ENCODE data around the gene SLC19A2.

Gene SLC19A2

GRCh38 chr1:169474302-169474995, 11.3 kb downstream of the SLC19A2 start:
- no peak for DNase-seq (ENCODE audit: low spot score)

DNA sequence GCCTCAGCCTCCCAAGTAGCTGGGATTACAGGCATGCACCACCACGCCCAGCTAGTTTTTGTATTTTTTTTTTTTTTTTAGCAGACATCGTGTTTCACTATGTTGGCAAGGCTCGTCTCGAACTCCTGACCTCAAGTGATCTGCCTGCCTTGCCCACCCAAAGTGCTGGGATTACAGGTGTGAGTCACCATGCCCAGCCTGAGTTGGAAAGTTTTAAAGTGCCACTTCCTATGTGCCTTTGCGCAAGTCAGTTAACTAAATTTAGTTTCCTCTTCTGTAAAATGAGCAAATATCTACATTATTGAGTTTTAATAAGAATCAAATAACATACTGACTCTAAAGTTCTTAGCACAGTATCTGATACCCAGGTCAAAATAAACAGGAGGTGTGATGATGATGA, 12.4 kb downstream of the SLC19A2 start:
- no peak for DNase-seq (ENCODE audit: low spot score)

GRCh38 chr1:169472738-169473137, 13.0 kb downstream of the SLC19A2 start:
- no peak for DNase-seq (ENCODE audit: low spot score)

DNA sequence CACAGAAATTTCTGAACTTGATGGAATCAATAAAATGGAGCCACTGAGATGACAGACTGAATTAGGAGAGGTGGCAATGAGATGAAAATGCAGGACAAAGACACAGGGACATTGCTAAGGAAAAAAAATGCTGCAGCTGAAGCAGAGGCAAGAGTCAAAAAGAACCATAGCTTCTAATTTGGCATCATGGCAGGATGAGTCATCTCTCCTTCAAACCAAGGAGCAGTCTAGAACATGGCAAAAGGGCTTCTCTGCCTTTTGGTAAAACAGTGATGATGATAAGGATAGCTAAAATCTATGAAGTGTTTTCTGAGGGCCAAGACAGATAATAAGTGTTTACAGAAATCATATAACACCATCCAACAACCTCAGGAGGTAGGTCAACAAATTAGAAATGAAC, 16.8 kb downstream of the SLC19A2 start:
- DNase-seq (ENCODE audit: low spot score): no peak

- DNase-seq (ENCODE audit: low spot score): peak; percentile 22
Measured at GRCh38 chr1:169466259-169467230, 19.2 kb downstream of the SLC19A2 start.

DNA sequence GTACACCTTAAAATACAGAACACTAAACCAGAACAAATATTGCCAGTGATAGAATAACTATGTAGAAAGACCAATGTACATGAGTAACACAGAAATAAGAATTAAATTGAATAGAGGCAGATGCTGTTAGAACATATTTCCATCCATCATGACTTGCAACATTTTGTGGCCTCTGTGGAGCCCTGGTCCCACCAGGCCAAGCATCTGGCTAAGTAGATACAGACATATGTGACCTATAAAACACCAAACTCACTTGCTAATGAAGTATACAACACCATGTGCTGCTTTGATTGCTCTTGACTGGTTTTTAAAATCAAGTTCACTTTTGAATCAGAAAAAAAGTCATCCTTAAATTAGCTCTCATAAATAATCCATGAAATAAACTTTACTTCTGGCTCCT, 20.5 kb downstream of the SLC19A2 start:
- DNase-seq (ENCODE audit: low spot score): no peak

DNA sequence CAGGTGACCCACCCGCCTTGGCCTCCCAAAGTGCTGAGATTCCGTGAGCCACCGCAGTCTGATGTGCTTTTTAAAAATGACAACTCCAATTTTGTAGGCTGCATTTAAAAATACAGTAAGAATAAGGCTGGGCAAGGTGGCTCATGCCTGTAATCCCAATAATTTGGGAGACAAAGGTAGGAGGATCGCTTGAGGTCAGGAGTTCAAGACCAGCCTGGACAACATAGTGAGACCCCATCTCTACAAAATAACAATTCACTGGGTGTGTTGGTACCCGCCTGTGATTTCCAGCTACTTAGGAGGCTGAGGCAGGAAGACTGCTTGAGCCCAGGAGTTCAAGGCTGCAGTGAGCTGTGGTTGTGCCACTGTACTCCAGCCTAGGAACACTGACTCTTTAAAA, 23.4 kb downstream of the SLC19A2 start:
- DNase-seq (ENCODE audit: low spot score): no peak

DNA sequence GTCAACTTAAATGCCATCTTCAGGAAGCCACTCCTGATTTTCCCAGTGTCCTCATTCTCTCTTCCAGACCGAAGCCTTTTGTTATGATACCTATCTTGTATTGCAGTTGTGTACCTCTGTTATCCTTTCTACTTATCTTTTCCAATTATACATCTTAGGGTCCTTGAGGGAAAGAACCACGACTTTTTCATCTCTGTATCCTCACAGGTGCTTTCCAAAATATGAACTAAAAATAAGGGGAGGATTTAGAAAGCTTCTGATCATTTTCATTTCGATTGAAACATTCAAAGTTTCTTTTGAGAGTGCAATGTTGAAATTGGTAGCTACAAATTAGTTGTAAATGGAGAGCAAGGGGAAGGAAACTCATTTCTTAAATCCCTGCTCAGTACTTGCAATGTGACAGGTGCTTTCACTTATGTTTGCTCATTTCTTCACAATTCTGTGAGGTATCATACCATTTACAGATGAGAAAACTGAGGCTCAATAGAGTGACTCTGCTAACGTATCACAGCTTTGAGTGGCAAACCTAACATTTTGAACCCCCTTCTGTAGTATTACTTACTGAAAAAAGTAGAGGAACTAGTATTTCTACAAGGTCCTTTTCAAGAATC, 24.2 kb downstream of the SLC19A2 start:
- DNase-seq (ENCODE audit: low spot score): no peak

DNA sequence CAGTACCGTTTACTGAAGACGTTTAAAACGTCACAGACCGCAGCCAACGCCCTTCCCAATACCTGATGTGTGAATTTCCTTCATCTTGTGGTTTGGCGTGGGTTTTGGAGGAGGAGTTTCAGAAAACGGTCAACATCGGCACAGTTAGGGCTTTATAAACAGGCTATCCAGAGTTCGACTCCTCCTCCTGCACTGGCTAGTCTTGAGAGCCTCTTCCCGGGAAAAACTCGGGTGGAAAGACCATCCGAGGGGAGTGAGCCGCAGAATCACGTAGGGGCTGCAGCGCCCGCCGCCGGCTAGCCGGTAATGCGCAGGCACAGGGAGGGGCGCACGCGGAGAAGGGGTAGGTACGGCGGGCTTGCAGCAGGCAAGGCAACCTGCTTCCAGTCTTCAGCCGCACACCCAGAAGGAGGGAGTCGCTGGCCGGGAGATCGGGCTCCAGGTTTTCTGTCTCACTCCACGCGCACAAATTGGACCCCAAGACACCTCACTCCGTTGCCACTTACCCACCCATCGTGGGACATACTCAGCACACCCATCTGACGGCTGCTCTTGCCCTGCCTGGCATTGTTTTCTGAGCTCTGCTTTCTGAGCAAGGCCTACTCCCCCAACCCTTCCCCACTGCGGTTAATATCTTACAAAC, 25.4 kb downstream of the SLC19A2 start:
- DNase-seq (ENCODE audit: low spot score): no peak

DNA sequence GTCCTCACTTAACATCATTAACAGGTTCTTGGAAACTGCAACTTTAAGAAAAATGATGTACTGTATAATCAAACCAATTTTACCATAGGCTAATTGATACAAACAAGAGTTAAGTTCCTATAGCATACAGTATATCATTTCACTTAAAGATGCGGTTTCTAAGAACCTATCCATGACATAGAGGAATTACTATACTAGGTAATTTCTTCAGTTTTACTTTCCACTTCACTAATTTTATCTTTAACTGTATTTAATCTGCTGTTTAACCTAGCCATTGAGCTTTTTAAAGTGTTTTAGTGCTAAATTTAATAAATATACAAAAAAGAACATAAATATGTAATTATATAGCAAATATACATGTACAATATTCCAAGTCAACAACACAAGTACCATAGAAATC, 28.3 kb downstream of the SLC19A2 start:
- no peak for DNase-seq (ENCODE audit: low spot score)

GRCh38 chr1:169456029-169456428, 29.7 kb downstream of the SLC19A2 start:
- no peak for DNase-seq (ENCODE audit: low spot score)

DNA sequence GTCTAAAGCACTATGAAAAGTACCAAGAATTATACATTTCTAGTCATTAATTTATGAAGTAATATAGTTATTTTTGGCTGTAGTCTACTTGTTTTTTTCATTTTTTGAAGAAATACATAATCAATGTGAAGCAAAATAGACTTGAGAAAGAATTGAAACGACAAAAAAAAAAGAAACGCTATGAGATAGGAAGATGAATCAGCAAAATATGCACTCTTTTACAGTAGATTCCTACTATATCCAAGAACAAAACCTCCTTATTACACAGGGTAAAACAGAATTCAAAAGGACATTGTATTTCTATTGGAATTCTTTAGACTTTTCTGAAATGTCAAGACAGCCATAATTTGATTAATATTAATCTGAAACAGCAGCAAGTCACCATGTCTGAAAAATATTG, 32.8 kb downstream of the SLC19A2 start:
- DNase-seq (ENCODE audit: low spot score): no peak

DNA sequence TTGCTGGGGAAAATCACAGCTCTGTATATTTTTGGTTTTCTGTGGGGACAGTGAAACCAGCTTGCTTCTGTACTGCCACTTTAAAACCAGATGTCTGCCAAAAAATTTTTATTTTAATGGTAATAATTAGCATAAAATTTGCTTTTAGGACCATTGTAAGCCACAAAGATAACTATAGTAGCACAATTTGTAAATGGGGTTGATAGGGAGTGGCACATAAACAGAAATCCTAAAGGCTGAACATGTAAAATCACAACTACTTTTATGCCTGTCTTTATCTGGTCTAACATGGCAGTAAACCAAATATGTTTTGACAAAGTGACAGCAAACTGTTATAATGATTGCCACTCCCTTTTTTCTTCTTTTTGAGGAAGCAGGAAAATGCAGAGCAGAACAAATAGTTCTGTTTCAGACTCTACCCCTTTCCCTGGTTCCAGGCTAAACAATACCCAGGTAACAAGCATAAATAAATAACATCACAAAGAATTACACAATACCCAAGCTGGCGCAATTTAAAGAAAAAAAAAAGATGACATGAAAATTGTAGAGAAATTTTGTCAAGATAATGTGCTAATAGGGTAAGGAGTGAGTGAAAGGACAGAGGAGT, 34.4 kb downstream of the SLC19A2 start:
- no peak for DNase-seq (ENCODE audit: low spot score)

DNA sequence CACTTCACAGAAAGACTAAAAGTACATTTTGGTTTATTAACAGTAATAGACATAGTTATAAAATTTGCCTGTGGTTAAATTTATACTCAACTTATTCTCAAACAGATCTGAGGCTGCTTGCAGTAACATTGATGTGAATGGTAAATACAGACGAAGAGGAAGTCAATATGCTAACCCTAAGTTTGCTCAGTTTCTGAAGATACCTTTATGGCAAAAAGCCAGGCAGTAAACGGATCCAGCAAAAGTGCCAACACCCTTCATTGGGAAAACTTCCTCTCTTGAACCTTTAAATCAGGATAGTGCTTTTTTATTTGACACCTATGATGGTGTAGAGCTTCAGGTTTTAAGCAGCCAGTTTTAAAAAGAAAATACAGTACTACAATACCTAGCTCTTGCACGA, 41.8 kb downstream of the SLC19A2 start:
- no peak for DNase-seq (ENCODE audit: low spot score)

DNA sequence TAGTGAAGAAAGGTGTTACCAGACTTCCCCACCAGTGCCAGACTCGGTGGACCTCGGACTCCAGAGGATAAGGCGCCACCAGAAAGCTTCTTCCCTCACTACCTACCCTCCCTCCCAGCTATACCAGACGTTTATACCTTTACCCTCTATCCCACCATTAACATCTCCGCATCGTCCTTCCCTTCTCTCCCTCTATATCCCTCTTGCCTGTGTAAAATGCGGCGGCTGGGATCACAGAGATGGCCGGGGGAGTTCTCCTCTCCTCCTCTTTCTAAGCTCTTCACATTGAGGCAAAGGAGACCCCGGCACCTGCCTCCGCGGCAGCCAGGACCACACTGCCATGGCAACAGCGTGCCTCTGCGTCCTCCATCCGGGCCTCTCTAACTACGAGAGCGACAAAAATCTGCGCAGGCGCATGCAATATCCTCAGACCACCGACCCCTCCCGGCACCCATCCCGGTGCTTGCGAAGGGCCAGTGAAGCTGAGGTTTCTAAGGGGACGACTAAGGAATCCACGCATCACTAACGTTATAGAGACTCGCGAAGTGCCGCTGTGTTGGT, 58.6 kb downstream of the SLC19A2 start, which contains the start of gene CCDC181:
Gene CCDC181 (minus strand): TSS at position 394 of the 561 bp plus-strand sequence. CDS start 2,547 bp downstream, outside the sequence.
- no peak for DNase-seq (ENCODE audit: low spot score)

- no peak for DNase-seq (ENCODE audit: low spot score)
Measured at GRCh38 chr1:169426174-169426705, 59.5 kb downstream of the SLC19A2 start.

- no peak for DNase-seq (ENCODE audit: low spot score)
Measured at GRCh38 chr1:169421309-169421708, 64.4 kb downstream of the SLC19A2 start.

- no peak for DNase-seq (ENCODE audit: low spot score)
Measured at GRCh38 chr1:169414952-169415351, 70.8 kb downstream of the SLC19A2 start.
